CD4-positive, alpha-beta T cell treated with Interleukin-15 for 4 hours (primary cell): ENCODE results near the gene PPL.
"Not testable (repeated sequence)": the region's sequence is repeated elsewhere in the genome, so short reads cannot be mapped to it uniquely, and the experiment has no call there.

ENCODE experiments used
- DNase-seq: peaks from one replicate; pipeline ENCODE4 v3.0.0-alpha.2; 2020; ENCODE audit warnings: low spot score

PPL gene

DNA sequence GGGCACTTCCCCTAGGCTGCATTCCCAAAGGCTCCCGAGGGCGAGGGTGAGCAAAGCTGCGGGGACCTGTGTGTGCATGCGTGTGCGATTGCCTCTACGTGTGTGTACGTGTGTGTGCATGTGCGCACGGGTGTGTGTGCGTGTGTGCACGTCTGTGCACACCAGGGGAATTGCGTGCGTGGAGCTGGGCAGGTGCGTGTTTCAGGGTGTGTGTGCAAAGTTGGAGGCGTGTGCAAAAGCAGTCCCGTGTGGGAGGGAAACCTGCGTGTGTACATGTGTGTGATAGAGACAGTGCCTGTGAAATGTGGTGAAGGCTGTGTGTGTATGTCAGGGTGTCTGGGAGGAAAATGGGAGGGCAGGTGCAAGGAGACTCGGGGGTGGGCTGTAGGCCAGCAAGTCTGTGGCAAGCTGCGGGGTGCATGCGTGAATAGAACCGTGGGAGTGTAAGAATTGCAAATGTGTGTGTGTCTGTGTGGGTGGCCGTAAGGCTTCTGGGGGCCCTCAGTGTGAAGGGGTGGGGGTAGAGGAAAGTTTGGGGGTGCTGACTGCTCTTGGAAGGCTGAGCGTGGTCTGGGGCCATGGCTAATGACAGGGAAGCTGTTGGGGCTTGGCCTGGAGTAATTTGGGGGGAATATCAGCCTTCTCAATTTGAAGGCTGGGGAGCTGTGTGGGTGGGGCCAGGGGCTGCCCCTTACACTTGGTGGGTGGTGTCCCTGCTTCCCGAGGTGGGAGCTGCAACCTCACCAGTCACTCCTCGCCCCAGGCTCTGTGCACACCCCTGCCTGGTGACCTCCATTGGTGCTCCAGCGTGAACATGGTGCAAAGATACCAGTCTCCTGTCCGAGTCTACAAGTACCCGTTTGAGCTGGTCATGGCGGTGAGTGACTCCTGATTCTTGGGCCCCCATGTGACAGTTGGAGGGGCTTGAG is 21.8 kb upstream of the PPL start:
- no peak for DNase-seq

- peak; percentile 88 for DNase-seq
Observed at GRCh38 chr16:4957720-4958509, 21.0 kb upstream of the PPL start, which contains the start of gene SEC14L5. SEC14L5 (plus strand) TSS chr16:4958330; CDS start chr16:4959324, 994 bp downstream.

- DNase-seq = no peak
Observed at GRCh38 chr16:4957420-4957719, 20.4 kb upstream of the PPL start.

GRCh38 chr16:4954714-4955113 is 17.8 kb upstream of the PPL start:
- no peak for DNase-seq

GRCh38 chr16:4951583-4951982 is 14.6 kb upstream of the PPL start:
- DNase-seq = not testable (repeated sequence)

DNA sequence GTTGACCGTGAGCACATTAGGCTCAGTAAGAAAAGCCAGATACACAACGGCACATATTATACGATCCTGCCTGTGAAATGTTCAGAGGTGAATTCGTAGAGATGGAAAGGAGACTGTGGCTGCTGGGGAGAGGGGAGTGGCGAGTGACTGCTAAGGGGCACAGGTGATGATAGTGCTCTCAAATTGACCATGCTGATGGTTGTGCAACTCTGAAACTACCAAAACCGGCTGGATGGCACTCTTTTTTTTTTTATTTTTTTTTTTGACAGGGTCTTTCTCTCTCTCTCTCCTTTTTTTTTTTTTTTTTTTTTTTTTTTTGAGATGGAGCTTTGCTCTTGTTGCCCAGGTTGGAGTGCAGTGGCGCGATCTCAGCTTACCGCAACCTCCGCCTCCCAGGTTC is 13.0 kb upstream of the PPL start:
- DNase-seq = no peak

GRCh38 chr16:4948903-4949766 is 12.2 kb upstream of the PPL start:
- no peak for DNase-seq

DNA sequence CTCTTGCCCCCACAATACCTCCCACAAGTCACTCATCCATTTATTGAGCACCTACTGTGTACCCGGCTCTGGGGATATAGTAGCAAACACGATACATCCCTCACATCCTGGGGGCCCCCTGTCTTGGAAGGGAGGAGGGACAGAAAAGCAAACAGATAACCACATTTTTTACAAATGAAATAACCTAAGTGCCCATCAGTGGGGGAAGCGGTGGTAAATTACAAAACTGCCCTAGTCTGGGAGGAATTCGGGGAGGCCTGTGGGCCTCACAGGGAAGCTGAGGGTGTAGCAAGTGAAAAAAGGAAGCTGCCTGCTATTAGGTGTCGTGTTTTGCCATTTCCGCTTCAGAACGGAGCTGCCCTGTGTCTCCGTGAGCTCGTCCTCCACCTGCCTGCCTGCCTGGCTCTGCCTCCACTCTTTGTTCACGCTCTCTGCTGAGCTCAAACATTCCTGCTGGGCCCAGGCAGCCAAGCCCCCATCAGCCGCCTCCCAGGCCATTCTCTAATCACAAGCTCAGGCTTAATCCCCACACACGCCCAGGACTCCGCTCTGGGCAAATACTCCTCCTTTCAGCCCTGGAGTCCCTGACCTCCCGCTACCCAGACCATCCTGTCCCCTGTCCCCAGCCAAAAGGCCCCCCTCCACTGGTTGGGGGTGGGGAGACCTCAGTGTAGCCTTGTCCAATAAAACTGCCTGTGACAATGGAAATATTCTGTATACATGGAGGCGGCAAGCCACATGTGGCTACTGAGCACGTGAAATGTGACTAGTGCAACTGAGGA is 11.0 kb upstream of the PPL start:
- no peak for DNase-seq

- DNase-seq = no peak
Observed at GRCh38 chr16:4946917-4947316, 10.0 kb upstream of the PPL start.

DNA sequence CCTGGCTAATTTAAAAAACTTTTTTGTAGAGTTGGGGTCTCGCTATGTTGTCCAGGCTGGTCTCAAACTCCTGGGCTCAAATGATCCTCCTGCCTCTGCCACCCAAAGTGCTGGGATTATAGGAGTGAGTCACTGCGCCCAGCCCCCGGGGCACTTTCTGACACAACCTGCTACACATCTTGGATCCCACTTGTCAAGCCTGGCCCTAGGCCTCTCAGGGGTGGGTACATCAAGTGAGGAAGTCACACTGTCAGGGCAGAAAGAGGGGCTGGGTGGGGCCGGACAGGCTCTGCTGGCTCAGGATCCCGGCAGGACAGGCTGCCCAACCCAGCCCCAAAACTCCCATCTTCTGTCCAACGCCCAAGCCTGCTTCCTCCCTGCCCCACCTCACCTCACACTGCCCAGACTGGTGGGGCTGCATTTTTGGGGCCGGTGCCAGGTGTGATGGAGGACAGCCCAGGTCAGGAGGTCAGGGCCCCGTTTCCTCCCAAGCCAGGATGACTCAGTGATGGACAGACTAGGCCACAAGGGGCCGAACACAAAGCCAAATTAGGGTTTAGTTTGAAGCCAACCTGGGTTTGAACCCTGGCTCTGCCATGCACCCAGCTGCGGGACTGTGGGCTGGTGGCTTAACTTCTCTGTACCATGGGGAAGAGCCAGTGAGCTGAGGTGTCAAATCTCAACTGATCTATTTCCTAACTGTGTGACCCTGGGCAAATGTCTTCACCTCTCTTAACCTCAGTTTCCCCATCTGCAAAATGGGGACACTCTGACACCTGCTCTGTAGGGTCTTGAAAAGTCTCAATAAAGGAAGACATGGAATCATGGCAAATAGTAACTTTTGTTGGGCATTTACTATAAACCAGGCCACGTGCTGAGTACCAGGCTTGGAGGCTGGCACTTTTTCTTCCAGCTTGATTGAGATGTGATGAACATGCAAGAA is 8.9 kb upstream of the PPL start:
- no peak for DNase-seq

- DNase-seq = no peak
Observed at GRCh38 chr16:4944333-4945281, 7.7 kb upstream of the PPL start.

DNA sequence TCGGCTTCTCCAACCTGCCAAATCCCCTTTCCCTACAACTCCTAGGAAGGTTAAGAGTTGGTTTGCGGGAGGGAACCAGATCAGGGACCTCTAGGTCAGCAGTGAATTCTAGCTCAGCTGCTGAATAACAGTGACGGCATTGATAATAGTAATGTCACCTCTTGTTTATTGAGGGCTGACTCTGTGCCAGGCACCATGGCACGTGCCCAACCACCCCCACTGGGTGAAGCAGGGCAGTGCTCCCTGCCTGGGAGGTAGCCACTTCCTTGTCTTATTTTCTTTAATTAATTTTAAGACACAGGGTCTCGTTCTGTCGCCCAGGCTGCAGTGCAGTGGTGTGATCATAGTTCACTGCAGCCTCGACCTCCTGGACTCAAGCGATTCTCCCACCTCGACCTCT is 5.5 kb upstream of the PPL start:
- DNase-seq = no peak

GRCh38 chr16:4940719-4941118 is 3.8 kb upstream of the PPL start:
- DNase-seq = no peak

GRCh38 chr16:4938683-4939030 is 1.7 kb upstream of the PPL start:
- DNase-seq = no peak

- no peak for DNase-seq
Observed at GRCh38 chr16:4937782-4938682, 1.1 kb upstream of the PPL start.

DNA sequence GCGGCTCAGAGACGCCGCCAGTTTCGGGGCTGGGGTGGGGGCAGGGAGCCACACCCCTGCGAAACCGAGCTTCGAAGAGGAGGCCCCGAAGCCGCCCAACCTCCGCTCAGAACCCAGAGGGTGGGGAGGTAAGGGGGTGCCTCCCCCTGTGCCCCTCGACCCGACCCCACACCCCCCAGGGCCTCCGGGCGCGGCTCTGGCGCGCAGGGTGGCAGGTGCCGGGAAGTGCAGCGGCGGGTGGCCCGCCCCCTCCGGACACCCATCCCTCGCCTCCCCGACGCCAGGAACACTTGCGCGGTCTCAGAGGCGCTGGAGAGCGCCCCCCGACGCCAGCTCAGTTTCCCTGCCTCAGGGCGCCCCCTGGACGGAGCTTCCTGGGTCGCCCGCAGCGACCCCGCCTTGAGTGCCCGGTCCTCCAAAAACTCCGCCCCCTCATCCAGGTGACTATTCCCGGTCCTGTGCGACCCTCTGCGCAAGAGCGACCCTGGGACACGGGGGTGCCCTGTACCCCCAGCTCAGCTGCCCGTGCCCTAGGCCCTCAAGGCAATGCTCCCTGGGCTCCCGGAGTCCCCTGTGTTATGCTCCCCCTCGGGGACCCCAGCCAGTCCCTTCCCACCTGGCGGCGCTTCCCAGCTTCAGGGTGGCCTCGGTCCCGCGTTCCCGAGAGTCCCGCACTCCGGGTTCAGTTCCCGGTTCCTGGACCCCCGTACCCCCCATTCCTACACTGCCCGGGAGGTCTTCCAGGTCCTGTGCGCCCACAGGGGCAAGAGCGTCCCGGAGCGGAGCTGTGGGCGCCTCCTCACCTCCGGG is 562 bp downstream of the PPL start:
- no peak for DNase-seq

DNA sequence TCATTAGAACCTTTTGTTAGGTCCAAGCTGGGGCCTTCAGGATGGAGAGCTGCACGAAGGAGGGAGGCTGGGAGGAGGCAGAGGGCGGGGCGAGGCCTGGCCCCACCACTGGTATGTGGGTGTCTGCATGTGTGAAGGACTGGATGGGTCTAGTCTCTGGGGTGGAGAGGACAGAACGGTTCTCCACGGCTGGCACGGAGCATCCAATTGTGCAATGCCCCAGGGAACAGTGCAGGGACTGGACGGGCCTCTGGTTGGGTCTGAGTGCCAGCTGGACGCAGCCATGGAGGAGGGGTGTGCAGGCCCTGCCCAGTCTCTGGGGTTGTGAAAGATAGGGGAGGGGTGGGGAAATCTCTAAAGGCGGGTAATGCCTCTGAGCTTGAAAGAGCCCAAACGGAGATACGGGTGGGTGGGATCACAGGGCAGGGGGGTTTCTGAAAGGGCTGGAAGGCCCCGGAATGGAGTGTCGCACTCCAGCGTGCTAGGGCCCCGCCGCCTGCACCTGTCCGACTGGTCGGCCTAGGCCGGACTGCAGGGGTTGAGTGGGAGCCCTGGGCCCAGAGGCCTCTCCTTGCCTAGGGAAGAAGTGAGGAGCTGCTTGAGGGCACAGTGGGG is 1.6 kb downstream of the PPL start:
- DNase-seq = no peak
